DND-41 (cell line): ENCODE results near the gene ANKS1A.

Experiments used
- ATAC-seq: fragments of 200-7000 bp; cut with Tn5 transposase; 3 replicates; pipeline ENCODE4 v1.9.1; 2021; ENCODE audit warnings: low read depth; ENCODE audit not compliant: insufficient read depth
- DNase-seq: peaks from one replicate; pipeline ENCODE4 v3.0.0-alpha.2; 2020
- H2AFZ ChIP-seq: 2 replicates; pipeline ENCODE4 v1.6.0; 2012; ENCODE audit warnings: low read depth, low read length
- H3K27ac ChIP-seq: 2 replicates; pipeline ENCODE4 v1.5.1; 2012; ENCODE audit warnings: low read length, inconsistent platforms
- H3K27me3 ChIP-seq: fragments of 200-600 bp; sonication (generic); 2 replicates; pipeline ENCODE4 v1.6.0; 2012; ENCODE audit warnings: low read length, mild to moderate bottlenecking, inconsistent platforms; ENCODE audit not compliant: insufficient read depth, poor library complexity
- H3K36me3 ChIP-seq: 2 replicates; pipeline ENCODE4 v1.5.1; 2012; ENCODE audit warnings: low read length, inconsistent platforms; ENCODE audit not compliant: insufficient read depth
- H3K4me1 ChIP-seq: 2 replicates; pipeline ENCODE4 v1.5.1; 2012; ENCODE audit warnings: mild to moderate bottlenecking, low read length; ENCODE audit not compliant: insufficient read depth
- H3K4me2 ChIP-seq: 2 replicates; pipeline ENCODE4 v1.6.0; 2012; ENCODE audit warnings: mild to moderate bottlenecking, moderate library complexity, low read length, inconsistent platforms; ENCODE audit not compliant: insufficient read depth
- H3K4me3 ChIP-seq, 2 experiments: fragments of 200-600 bp in 1 of 2; shearing (Covaris generic) in 1 of 2; 2 replicates each; pipeline ENCODE4 v1.5.1; 2012 to 2016; ENCODE audit warnings: inconsistent platforms in 2 of 2, low read length in 2 of 2, mild to moderate bottlenecking in 2 of 2, low read depth in 1 of 2, moderate library complexity in 1 of 2
- H3K79me2 ChIP-seq: 2 replicates; pipeline ENCODE4 v1.6.0; 2012; ENCODE audit warnings: low read length, inconsistent platforms; ENCODE audit not compliant: insufficient read depth
- H3K9ac ChIP-seq: 2 replicates; pipeline ENCODE4 v1.6.0; 2012; ENCODE audit warnings: low read depth, mild to moderate bottlenecking, inconsistent platforms, low read length, moderate library complexity
- H3K9me3 ChIP-seq: 2 replicates; pipeline ENCODE4 v1.5.1; 2012; ENCODE audit warnings: low read length, moderate library complexity, mild to moderate bottlenecking, inconsistent platforms; ENCODE audit not compliant: insufficient read depth, severe bottlenecking
- H4K20me1 ChIP-seq: 2 replicates; pipeline ENCODE4 v1.6.0; 2012; ENCODE audit warnings: low read length; ENCODE audit not compliant: insufficient read depth
- EZH2 ChIP-seq: IDR thresholded peaks from 3 replicates; pipeline ENCODE4 v1.6.1; 2012; ENCODE audit warnings: borderline replicate concordance, low read depth, mild to moderate bottlenecking, moderate library complexity, low read length, inconsistent platforms; ENCODE audit not compliant: severe bottlenecking
- TF ChIP-seq, protein P1 (sequence below): IDR thresholded peaks from 2 replicates; pipeline ENCODE4 v1.5.1; 2012; ENCODE audit warnings: borderline replicate concordance, low read length, moderate library complexity, mild to moderate bottlenecking; ENCODE audit not compliant: poor library complexity, severe bottlenecking; ENCODE audit errors: extremely low read depth

ANKS1A gene

DNA sequence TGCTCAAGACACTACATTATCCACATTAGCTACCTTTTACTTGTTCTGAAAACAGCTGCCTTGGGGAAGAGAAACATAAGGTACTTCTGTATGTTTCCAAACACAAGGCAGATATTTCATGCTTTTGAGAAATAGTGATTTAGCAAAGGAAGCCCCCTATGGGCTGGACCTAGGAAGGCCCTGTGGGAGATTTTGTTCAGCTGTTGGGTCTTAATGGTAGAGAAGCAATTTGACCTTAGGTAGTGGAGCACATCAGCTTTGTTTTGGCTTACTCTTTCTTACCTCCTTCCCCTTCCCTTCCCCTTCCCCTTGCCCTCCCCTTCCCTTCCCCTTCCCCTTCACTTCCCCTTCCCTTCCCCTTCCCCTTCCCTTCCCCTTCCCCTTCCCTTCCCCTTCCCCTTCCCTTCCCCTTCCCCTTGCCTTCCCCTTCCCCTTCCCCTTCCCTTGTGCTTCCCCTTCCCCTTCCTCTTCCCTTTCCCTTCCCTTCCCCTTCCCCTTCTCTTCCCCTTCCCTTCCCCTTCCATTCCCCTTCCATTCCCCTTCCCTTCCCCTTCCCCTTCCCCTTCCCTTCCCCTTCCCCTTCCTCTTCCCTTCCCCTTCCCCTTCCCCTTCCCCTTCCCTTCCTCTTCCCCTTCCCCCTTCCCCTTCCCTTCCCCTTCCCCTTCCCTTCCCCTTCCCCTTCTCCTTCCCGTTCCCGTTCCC is 84.6 kb downstream of the ANKS1A start:
- Histone ChIP-seq H3K9ac (no peak overlapping the region), H3K27me3 (no peaks in the 10 kb centered on the region), H2AFZ (no peak overlapping the region), H3K27ac (no peak overlapping the region), H4K20me1 (no peaks in the 10 kb centered on the region), H3K4me2 (no peak overlapping the region), H3K36me3 (peaks cover 6% of the 10 kb centered on the region; the same call in 1 of the 2 replicates), H3K79me2 (no peaks in the 10 kb centered on the region), H3K4me1 (no peaks in the 10 kb centered on the region), H3K9me3 (no peaks in the 10 kb centered on the region), H3K4me3 (no peak overlapping the region)
- TF ChIP-seq, protein P1, sequence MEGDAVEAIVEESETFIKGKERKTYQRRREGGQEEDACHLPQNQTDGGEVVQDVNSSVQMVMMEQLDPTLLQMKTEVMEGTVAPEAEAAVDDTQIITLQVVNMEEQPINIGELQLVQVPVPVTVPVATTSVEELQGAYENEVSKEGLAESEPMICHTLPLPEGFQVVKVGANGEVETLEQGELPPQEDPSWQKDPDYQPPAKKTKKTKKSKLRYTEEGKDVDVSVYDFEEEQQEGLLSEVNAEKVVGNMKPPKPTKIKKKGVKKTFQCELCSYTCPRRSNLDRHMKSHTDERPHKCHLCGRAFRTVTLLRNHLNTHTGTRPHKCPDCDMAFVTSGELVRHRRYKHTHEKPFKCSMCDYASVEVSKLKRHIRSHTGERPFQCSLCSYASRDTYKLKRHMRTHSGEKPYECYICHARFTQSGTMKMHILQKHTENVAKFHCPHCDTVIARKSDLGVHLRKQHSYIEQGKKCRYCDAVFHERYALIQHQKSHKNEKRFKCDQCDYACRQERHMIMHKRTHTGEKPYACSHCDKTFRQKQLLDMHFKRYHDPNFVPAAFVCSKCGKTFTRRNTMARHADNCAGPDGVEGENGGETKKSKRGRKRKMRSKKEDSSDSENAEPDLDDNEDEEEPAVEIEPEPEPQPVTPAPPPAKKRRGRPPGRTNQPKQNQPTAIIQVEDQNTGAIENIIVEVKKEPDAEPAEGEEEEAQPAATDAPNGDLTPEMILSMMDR = peak; percentile 21
- TF ChIP-seq EZH2 = no peak
- DNase-seq = no peak
- no peak for ATAC-seq

DNA sequence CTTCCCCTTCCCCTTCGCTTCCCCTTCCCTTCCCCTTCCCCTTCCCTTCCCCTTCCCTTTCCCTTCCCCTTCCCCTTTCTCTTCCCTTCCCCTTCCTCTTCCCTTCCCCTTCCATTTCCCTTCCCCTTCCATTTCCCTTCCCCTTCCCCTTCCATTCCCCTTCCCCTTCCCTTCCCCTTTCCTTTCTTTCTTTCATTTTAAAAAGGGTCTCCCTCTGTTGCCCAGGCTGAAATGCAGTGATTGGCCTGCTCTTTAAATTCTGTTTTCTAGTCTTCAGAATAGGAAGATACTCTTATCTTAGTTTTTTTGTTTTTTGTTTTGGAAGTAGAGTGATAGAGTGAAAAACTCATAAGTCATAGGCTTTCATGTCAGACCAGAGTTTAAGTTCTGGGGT is 85.2 kb downstream of the ANKS1A start:
- H2AFZ ChIP-seq = no peak overlapping the region
- no peak overlapping the region for H3K4me3 ChIP-seq
- no peaks in the 10 kb centered on the region for H4K20me1 ChIP-seq
- ATAC-seq (no peak), DNase-seq (no peak)
- H3K9ac ChIP-seq = no peak overlapping the region
- no peaks in the 10 kb centered on the region for H3K27me3 ChIP-seq
- no peak overlapping the region for H3K4me2 ChIP-seq
- H3K4me1 ChIP-seq = no peaks in the 10 kb centered on the region
- TF ChIP-seq EZH2 = no peak
- TF ChIP-seq, protein P1 = no peak
- no peaks in the 10 kb centered on the region for H3K79me2 ChIP-seq
- H3K27ac ChIP-seq = no peak overlapping the region
- no peaks in the 10 kb centered on the region for H3K9me3 ChIP-seq
- peaks cover 6% of the 10 kb centered on the region; the same call in 1 of the 2 replicates for H3K36me3 ChIP-seq

DNA sequence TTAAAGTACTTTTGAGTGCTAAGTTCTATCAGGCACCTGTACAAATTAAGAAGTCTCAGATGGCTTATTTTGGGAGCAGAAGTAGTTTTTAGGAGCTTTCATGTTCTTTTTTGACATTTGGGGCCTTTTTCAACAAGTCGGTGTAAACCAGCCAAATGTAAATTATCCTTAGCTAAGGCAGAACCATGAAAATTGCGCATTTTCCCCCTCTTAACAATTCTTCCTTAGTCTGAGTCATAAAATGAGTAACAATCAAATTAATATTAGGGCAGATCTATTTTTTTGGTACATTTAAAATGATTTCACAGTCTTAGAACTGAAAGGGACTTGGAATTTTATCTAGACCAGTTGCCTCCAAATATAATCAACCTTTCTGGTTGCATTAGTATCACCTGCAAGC is 87.2 kb downstream of the ANKS1A start:
- Histone ChIP-seq H3K9me3 (no peaks in the 10 kb centered on the region), H3K4me3 (no peak overlapping the region), H3K27ac (no peak overlapping the region), H3K4me1 (no peaks in the 10 kb centered on the region), H3K9ac (no peak overlapping the region), H3K79me2 (no peaks in the 10 kb centered on the region), H3K36me3 (no peaks in the 10 kb centered on the region), H2AFZ (no peak overlapping the region), H3K4me2 (no peak overlapping the region), H3K27me3 (no peaks in the 10 kb centered on the region), H4K20me1 (no peaks in the 10 kb centered on the region)
- TF ChIP-seq, protein P1 = no peak
- TF ChIP-seq EZH2 = no peak
- ATAC-seq = no peak
- DNase-seq = no peak
